ENCODE results near the gene ZBTB48.
"Not testable (repeated sequence)": the region's sequence is repeated elsewhere in the genome, so short reads cannot be mapped to it uniquely, and the experiment has no call there.

Gene ZBTB48

GRCh38 chr1:6546326-6546725 lies 33.5 kb upstream of the ZBTB48 start:
- H3K27ac ChIP-seq (ENCODE audit: low read depth, low read length): no peak overlapping the region
- H3K36me3 ChIP-seq (ENCODE audit: control insufficient read depth in 1 of 2, insufficient read depth in 2 of 2, low read length in 2 of 2): peaks cover 28 to 78% of the 10 kb centered on the region in 2 donors
- no peaks in the 10 kb centered on the region for H3K27me3 ChIP-seq (ENCODE audit: control insufficient read depth in 1 of 2, insufficient read depth in 2 of 2, low read length in 2 of 2)

GRCh38 chr1:6547301-6547700 lies 32.5 kb upstream of the ZBTB48 start:
- H3K27ac ChIP-seq (ENCODE audit: low read depth, low read length): no peak overlapping the region
- no peaks in the 10 kb centered on the region for H3K27me3 ChIP-seq (ENCODE audit: control insufficient read depth in 1 of 2, insufficient read depth in 2 of 2, low read length in 2 of 2)
- H3K36me3 ChIP-seq (ENCODE audit: control insufficient read depth in 1 of 2, insufficient read depth in 2 of 2, low read length in 2 of 2): peaks cover 28 to 71% of the 10 kb centered on the region in 2 donors
- no peaks in the 10 kb centered on the region for H3K4me1 ChIP-seq (ENCODE audit: control insufficient read depth in 1 of 2, insufficient read depth in 2 of 2, low read length in 2 of 2)
- no peaks in the 10 kb centered on the region for H3K9me3 ChIP-seq (ENCODE audit: control insufficient read depth in 1 of 2, low read length in 2 of 2)
- H3K9ac ChIP-seq (ENCODE audit: low read depth in 1 of 2, low read length in 2 of 2): no peak overlapping the region
- H3K4me3 ChIP-seq (ENCODE audit: low read depth in 1 of 2, low read length in 2 of 2): no peak overlapping the region

More at GRCh38 chr1:6546326-6546725, 33.5 kb upstream of the ZBTB48 start:
- Histone ChIP-seq H3K4me1 (ENCODE audit: control insufficient read depth in 1 of 2, insufficient read depth in 2 of 2, low read length in 2 of 2) (no peaks in the 10 kb centered on the region), H3K4me3 (ENCODE audit: low read depth in 1 of 2, low read length in 2 of 2) (no peak overlapping the region), H3K9ac (ENCODE audit: low read depth in 1 of 2, low read length in 2 of 2) (no peak overlapping the region), H3K9me3 (ENCODE audit: control insufficient read depth in 1 of 2, low read length in 2 of 2) (no peaks in the 10 kb centered on the region)

- no peaks in the 10 kb centered on the region for H3K27me3 ChIP-seq (ENCODE audit: control insufficient read depth in 1 of 2, insufficient read depth in 2 of 2, low read length in 2 of 2)
- H3K4me3 ChIP-seq (ENCODE audit: low read depth in 1 of 2, low read length in 2 of 2): peak within 1 kb of the TSS; percentile 83 to 92
- peaks cover 4 to 10% of the 10 kb centered on the region in 2 donors for H3K36me3 ChIP-seq (ENCODE audit: control insufficient read depth in 1 of 2, insufficient read depth in 2 of 2, low read length in 2 of 2)
- peak within 1 kb of the TSS; percentile 62 for H3K27ac ChIP-seq (ENCODE audit: low read depth, low read length)
- no peaks in the 10 kb centered on the region for H3K9me3 ChIP-seq (ENCODE audit: control insufficient read depth in 1 of 2, low read length in 2 of 2)
- H3K4me1 ChIP-seq (ENCODE audit: control insufficient read depth in 1 of 2, insufficient read depth in 2 of 2, low read length in 2 of 2): peaks cover 5 to 15% of the 10 kb centered on the region in 2 donors
- peak within 1 kb of the TSS; percentile 87 to 90 for H3K9ac ChIP-seq (ENCODE audit: low read depth in 1 of 2, low read length in 2 of 2)
Observed at GRCh38 chr1:6554031-6554906, 25.5 kb upstream of the ZBTB48 start, which contains the start of gene NOL9. TSS of gene NOL9 (minus strand) at chr1:6554513. CDS start at chr1:6554502, 11 bp downstream.

GRCh38 chr1:6554907-6555778 lies 24.7 kb upstream of the ZBTB48 start, which contains the start of gene TAS1R1:
TSS of gene TAS1R1 (plus strand) at chr1:6555307. CDS start at chr1:6555374, 67 bp downstream.
- Histone ChIP-seq H3K27me3 (ENCODE audit: control insufficient read depth in 1 of 2, insufficient read depth in 2 of 2, low read length in 2 of 2) (no peaks in the 10 kb centered on the region), H3K36me3 (ENCODE audit: control insufficient read depth in 1 of 2, insufficient read depth in 2 of 2, low read length in 2 of 2) (peaks cover 0 to 4% of the 10 kb centered on the region in 2 donors), H3K27ac (ENCODE audit: low read depth, low read length) (peak within 1 kb of the TSS; percentile 62), H3K4me3 (ENCODE audit: low read depth in 1 of 2, low read length in 2 of 2) (peak within 1 kb of the TSS; percentile 83 to 92), H3K9ac (ENCODE audit: low read depth in 1 of 2, low read length in 2 of 2) (peak within 1 kb of the TSS; percentile 87 to 90), H3K9me3 (ENCODE audit: control insufficient read depth in 1 of 2, low read length in 2 of 2) (no peaks in the 10 kb centered on the region), H3K4me1 (ENCODE audit: control insufficient read depth in 1 of 2, insufficient read depth in 2 of 2, low read length in 2 of 2) (peaks cover 5 to 15% of the 10 kb centered on the region in 2 donors)

- Histone ChIP-seq H3K9ac (ENCODE audit: low read depth in 1 of 2, low read length in 2 of 2) (no peak overlapping the region), H3K27me3 (ENCODE audit: control insufficient read depth in 1 of 2, insufficient read depth in 2 of 2, low read length in 2 of 2) (no peaks in the 10 kb centered on the region), H3K4me3 (ENCODE audit: low read depth in 1 of 2, low read length in 2 of 2) (no peak overlapping the region), H3K4me1 (ENCODE audit: control insufficient read depth in 1 of 2, insufficient read depth in 2 of 2, low read length in 2 of 2) (peaks cover 5 to 15% of the 10 kb centered on the region in 2 donors), H3K36me3 (ENCODE audit: control insufficient read depth in 1 of 2, insufficient read depth in 2 of 2, low read length in 2 of 2) (no peaks in the 10 kb centered on the region), H3K9me3 (ENCODE audit: control insufficient read depth in 1 of 2, low read length in 2 of 2) (no peaks in the 10 kb centered on the region), H3K27ac (ENCODE audit: low read depth, low read length) (no peak overlapping the region)
Observed at GRCh38 chr1:6557597-6557996, 22.2 kb upstream of the ZBTB48 start.

GRCh38 chr1:6559161-6559560 lies 20.6 kb upstream of the ZBTB48 start:
- not testable (repeated sequence) for H3K36me3 ChIP-seq (ENCODE audit: control insufficient read depth in 1 of 2, insufficient read depth in 2 of 2, low read length in 2 of 2); H3K4me1 ChIP-seq (ENCODE audit: control insufficient read depth in 1 of 2, insufficient read depth in 2 of 2, low read length in 2 of 2); H3K9me3 ChIP-seq (ENCODE audit: control insufficient read depth in 1 of 2, low read length in 2 of 2); H3K27me3 ChIP-seq (ENCODE audit: control insufficient read depth in 1 of 2, insufficient read depth in 2 of 2, low read length in 2 of 2); H3K9ac ChIP-seq (ENCODE audit: low read depth in 1 of 2, low read length in 2 of 2); H3K27ac ChIP-seq (ENCODE audit: low read depth, low read length); H3K4me3 ChIP-seq (ENCODE audit: low read depth in 1 of 2, low read length in 2 of 2)

GRCh38 chr1:6560267-6560666 lies 19.5 kb upstream of the ZBTB48 start:
- Histone ChIP-seq H3K4me3 (ENCODE audit: low read depth in 1 of 2, low read length in 2 of 2) (no peak overlapping the region), H3K36me3 (ENCODE audit: control insufficient read depth in 1 of 2, insufficient read depth in 2 of 2, low read length in 2 of 2) (no peaks in the 10 kb centered on the region), H3K4me1 (ENCODE audit: control insufficient read depth in 1 of 2, insufficient read depth in 2 of 2, low read length in 2 of 2) (no peaks in the 10 kb centered on the region), H3K27ac (ENCODE audit: low read depth, low read length) (no peak overlapping the region), H3K9me3 (ENCODE audit: control insufficient read depth in 1 of 2, low read length in 2 of 2) (no peaks in the 10 kb centered on the region), H3K27me3 (ENCODE audit: control insufficient read depth in 1 of 2, insufficient read depth in 2 of 2, low read length in 2 of 2) (no peaks in the 10 kb centered on the region), H3K9ac (ENCODE audit: low read depth in 1 of 2, low read length in 2 of 2) (no peak overlapping the region)

GRCh38 chr1:6569033-6569432 lies 10.8 kb upstream of the ZBTB48 start:
- Histone ChIP-seq H3K4me1 (ENCODE audit: control insufficient read depth in 1 of 2, insufficient read depth in 2 of 2, low read length in 2 of 2) (no peaks in the 10 kb centered on the region), H3K9me3 (ENCODE audit: control insufficient read depth in 1 of 2, low read length in 2 of 2) (no peaks in the 10 kb centered on the region), H3K36me3 (ENCODE audit: control insufficient read depth in 1 of 2, insufficient read depth in 2 of 2, low read length in 2 of 2) (no peaks in the 10 kb centered on the region), H3K27ac (ENCODE audit: low read depth, low read length) (no peak overlapping the region), H3K27me3 (ENCODE audit: control insufficient read depth in 1 of 2, insufficient read depth in 2 of 2, low read length in 2 of 2) (no peaks in the 10 kb centered on the region), H3K4me3 (ENCODE audit: low read depth in 1 of 2, low read length in 2 of 2) (no peak overlapping the region), H3K9ac (ENCODE audit: low read depth in 1 of 2, low read length in 2 of 2) (no peak overlapping the region)

- Histone ChIP-seq H3K4me3 (ENCODE audit: low read depth in 1 of 2, low read length in 2 of 2) (no peak overlapping the region), H3K27ac (ENCODE audit: low read depth, low read length) (no peak overlapping the region), H3K36me3 (ENCODE audit: control insufficient read depth in 1 of 2, insufficient read depth in 2 of 2, low read length in 2 of 2) (no peaks in the 10 kb centered on the region), H3K27me3 (ENCODE audit: control insufficient read depth in 1 of 2, insufficient read depth in 2 of 2, low read length in 2 of 2) (no peaks in the 10 kb centered on the region), H3K9me3 (ENCODE audit: control insufficient read depth in 1 of 2, low read length in 2 of 2) (no peaks in the 10 kb centered on the region), H3K4me1 (ENCODE audit: control insufficient read depth in 1 of 2, insufficient read depth in 2 of 2, low read length in 2 of 2) (no peaks in the 10 kb centered on the region), H3K9ac (ENCODE audit: low read depth in 1 of 2, low read length in 2 of 2) (no peak overlapping the region)
Observed at GRCh38 chr1:6570100-6570499, 9.7 kb upstream of the ZBTB48 start.

GRCh38 chr1:6570987-6571386 lies 8.8 kb upstream of the ZBTB48 start:
- no peaks in the 10 kb centered on the region for H3K4me1 ChIP-seq (ENCODE audit: control insufficient read depth in 1 of 2, insufficient read depth in 2 of 2, low read length in 2 of 2)
- no peak overlapping the region for H3K27ac ChIP-seq (ENCODE audit: low read depth, low read length)
- H3K9me3 ChIP-seq (ENCODE audit: control insufficient read depth in 1 of 2, low read length in 2 of 2): no peaks in the 10 kb centered on the region
- no peaks in the 10 kb centered on the region for H3K27me3 ChIP-seq (ENCODE audit: control insufficient read depth in 1 of 2, insufficient read depth in 2 of 2, low read length in 2 of 2)
- no peaks in the 10 kb centered on the region for H3K36me3 ChIP-seq (ENCODE audit: control insufficient read depth in 1 of 2, insufficient read depth in 2 of 2, low read length in 2 of 2)
- H3K4me3 ChIP-seq (ENCODE audit: low read depth in 1 of 2, low read length in 2 of 2): no peak overlapping the region
- H3K9ac ChIP-seq (ENCODE audit: low read depth in 1 of 2, low read length in 2 of 2): no peak overlapping the region
